ENCODE results near the gene APBA1.
A peak's percentile ranks its signal among the peaks of the same experiment; 100 is the strongest.
"Not testable (repeated sequence)": the region's sequence is repeated elsewhere in the genome, so short reads cannot be mapped to it uniquely, and the experiment has no call there.

APBA1 gene

DNA sequence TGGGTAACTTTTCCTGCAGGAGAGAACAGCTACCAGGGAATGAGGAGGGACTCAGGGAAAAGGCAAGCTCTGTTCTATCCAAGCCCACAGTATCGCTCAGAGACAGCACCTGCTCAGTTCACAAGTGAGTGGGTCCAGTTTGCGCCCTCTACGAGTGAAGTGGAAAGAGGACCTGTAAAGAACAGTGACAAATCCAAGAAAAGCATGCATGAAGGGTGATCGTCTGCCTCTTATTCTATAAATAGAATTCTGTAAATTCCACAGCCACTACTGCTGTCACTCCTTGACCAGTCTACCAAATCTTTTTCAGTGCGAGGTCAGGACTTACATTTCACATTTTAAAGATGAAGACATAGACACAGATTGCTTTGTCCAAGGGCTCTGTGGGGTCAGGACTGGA is 229.7 kb downstream of the APBA1 start:
- DNase-seq (ENCODE audit: low spot score), result no peak

GRCh38 chr9:69440254-69440955 is 231.8 kb downstream of the APBA1 start:
- not testable (repeated sequence) for DNase-seq (ENCODE audit: low spot score)

- DNase-seq (ENCODE audit: low spot score), result not testable (repeated sequence)
These were observed 232.5 kb downstream of the APBA1 start for GRCh38 chr9:69439654-69440053.

- DNase-seq (ENCODE audit: low spot score), result no peak
These were observed 238.2 kb downstream of the APBA1 start for GRCh38 chr9:69433968-69434367.

DNA sequence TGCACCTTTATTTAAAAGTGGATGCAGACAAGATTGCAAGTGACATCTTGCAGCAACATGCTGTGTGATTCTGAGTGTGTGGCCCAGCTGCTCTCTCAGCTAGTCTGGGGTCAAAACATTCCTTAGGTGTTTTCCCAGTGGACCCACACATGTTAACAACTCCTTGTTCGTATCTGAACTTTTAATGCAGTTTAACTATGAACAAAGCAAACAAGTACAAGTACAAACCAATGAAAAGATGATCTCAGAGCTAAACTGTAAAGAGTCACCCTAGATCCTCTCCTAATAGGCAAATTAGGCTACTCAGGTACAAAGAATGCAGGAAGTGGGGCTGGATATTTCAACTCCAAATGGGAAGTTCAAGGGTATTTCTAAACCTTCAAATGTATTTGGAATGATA is 238.8 kb downstream of the APBA1 start:
- no peak for DNase-seq (ENCODE audit: low spot score)

- DNase-seq (ENCODE audit: low spot score), result no peak
These were observed 239.5 kb downstream of the APBA1 start for GRCh38 chr9:69432623-69433022.

- no peak for DNase-seq (ENCODE audit: low spot score)
These were observed 240.4 kb downstream of the APBA1 start for GRCh38 chr9:69431777-69432176.

DNA sequence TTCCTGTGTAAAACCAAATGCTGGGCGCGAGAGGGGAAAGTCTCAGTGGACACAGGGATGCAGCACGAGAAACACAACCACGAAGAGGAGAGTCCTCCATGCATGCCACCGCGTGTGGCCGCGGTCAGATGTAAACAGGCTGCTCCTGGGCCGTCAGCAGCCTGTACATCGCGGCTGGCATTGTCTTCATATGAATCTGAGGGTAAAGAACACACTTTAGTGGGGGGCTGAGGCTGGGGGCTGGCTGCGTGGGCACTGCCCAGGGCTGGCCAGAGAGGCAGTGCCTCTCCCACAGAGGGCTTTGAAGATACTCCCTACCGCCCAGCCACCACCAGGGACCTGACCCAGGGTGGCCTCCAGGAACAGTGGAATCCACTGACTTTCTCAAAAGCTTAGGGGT is 241.0 kb downstream of the APBA1 start:
- DNase-seq (ENCODE audit: low spot score), result no peak

GRCh38 chr9:69430206-69430605 is 242.0 kb downstream of the APBA1 start:
- DNase-seq (ENCODE audit: low spot score), result no peak

GRCh38 chr9:69429281-69429680 is 242.9 kb downstream of the APBA1 start:
- DNase-seq (ENCODE audit: low spot score), result no peak

DNA sequence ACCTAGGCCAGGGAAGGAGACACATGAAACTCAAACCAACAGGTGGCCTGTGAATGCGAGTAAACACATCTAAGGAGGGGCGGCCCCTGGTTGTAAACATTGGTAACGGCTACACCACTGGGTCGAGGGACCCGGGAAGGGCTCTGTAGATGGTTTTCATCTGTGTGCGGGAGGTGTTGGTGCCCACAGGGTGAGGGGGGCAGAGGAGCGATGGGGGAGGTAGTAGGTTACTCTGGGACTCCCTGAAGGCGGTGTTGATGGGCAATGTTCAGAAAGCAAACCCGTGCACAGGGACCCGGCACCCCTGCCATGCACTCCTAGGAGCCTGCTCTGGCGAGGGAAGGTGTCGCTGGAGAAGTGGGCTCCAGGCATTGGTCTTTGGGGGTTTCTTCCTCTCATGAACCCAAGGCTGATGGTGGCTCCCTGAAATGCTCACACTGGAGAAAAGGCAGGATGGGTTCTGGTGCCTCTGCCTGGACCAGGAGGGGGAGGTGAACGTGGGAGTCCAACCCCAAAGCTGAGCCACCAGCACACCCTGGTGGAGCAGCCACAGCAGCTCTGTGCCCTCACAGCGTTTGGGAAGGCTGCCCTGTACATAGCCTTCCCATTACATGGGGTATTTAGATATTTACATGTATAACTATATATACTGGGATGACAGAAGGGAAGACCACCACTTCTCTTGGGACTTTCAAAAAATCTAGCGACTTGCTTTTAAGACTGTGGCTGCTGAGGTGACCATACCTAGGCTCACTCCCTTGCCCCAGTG is 244.0 kb downstream of the APBA1 start:
- DNase-seq (ENCODE audit: low spot score), result no peak

GRCh38 chr9:69427286-69427685 is 244.9 kb downstream of the APBA1 start:
- no peak for DNase-seq (ENCODE audit: low spot score)

- DNase-seq (ENCODE audit: low spot score), result no peak
These were observed 246.9 kb downstream of the APBA1 start for GRCh38 chr9:69425136-69425801.

DNA sequence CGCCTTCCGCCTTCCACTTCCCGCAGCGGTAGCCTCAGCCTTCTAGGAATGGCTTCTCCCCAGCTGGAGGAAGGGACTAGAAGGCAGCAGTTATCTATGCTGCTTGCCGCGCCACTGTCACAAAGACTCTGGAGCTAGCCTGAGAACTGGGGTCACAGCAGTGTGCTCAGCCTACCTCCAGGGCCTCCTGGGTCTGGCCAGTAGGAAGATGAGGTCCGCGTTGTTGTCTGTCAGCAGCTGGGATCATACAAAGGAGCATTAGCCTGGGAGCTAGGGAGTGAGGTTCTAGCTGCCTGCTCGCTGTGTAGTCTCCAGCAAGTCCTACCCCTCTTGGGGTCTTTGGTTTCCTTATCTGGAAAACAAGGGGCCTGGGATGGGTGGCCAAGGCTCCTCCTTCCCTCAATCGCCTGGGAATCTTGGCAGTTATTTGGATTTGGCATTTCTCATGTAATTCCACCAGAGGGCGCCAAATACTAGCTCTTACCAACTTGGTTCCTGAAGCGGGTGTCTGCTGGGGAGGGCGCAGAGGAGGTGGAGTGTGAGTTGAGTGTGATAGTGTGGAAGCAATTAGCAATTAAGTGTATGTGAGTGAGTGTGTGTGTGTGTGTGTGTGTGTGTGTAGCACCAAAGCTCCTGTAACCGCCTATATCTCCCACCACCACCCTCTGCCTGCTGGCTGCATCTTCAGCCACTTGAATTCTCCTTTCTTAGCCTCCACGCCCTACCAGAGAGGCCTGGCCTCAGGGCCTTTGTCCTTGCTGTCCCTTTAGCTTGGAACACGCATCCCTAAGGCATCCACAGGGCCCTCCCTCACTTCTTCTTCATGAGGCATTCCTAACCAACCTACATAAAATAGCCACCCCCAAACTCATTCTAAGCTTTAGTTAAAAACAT is 250.0 kb downstream of the APBA1 start:
- peak; percentile 44 for DNase-seq (ENCODE audit: low spot score)

DNA sequence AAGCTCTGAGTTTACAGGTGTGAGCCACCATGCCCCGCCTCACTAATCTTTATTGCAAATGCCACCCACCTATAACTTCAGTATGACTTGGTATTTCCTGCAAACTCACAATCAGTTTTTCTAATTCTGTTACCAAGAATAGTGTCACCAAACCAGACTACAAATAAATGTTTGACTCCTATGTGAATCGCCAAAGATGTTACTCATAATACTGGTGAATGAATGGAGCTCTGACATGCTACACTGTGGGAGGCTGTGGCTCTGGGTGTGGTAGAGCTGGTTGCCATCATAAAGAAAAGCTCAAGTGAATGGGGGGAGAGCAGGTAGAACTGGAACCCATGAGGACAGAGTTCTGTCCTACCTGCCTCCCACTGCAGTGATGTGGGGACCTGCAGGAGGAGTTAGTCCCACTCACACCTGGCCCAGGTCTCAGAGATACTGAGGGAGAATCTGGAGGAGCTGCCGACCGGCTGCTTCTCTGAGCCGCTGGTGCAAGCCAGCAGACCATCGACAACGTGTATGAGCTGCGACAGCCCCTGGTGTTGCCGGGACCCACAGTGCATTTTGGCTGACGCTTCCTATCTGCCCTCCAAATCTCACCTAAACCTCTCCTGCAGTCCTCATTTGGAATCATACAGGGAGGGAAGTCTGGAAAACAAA is 251.4 kb downstream of the APBA1 start:
- DNase-seq (ENCODE audit: low spot score), result no peak

DNA sequence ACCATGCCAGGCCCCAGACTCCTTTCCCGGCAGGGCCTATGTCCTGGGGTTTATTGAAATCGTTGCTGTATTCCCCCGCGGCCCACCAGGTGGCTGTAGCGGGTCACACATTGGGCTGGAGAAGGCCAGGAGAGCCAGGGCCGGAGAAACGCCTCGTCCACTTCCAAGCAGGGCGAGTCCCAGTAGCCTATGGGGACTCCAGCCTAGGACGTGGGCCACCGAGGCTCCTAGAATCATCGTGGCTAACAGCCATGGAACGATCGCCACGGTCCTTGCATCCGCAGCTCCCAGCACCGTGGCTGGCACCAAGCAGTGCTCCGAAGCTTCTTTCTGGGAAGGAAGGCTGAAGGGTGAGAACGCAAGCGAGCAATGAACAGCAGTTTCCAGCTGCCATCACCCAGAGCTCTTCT is 259.4 kb downstream of the APBA1 start:
- DNase-seq (ENCODE audit: low spot score), result no peak

- no peak for DNase-seq (ENCODE audit: low spot score)
These were observed 260.0 kb downstream of the APBA1 start for GRCh38 chr9:69411931-69412740.

GRCh38 chr9:69411246-69411645 is 260.9 kb downstream of the APBA1 start:
- no peak for DNase-seq (ENCODE audit: low spot score)

DNA sequence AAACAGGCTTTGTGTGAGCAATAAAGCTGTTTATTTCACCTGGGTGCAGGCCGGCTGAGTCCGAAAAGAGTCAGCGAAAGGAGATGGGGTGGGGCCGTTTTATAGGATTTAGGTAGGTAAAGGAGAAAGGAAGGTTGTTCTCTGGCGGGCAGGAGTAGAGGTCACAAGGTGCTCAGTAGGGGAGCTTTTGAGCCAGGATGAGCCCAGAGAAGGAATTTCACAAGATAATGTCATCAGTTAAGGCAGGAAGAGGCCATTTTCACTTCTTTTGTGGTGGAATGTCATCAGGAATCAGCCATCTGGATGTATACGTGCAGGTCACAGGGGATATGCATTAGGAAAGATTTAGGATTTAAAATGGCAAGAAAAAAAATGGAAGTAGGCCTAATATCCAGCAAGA is 262.2 kb downstream of the APBA1 start:
- not testable (repeated sequence) for DNase-seq (ENCODE audit: low spot score)

GRCh38 chr9:69400470-69400869 is 271.7 kb downstream of the APBA1 start:
- DNase-seq (ENCODE audit: low spot score), result no peak

Data from CD4-positive, alpha-beta T cell treated with Interleukin-6 at 100 ng/mL for 8 hours (primary cell).